ENCODE results near the gene P4HTM.
A peak's percentile ranks its signal among the peaks of the same experiment; 100 is the strongest.

P4HTM gene

GRCh38 chr3:49025793-49026520, 35.9 kb downstream of the P4HTM start:
- DNase-seq: no peak

GRCh38 chr3:49026536-49026935, 36.5 kb downstream of the P4HTM start:
- DNase-seq: no peak

- DNase-seq: no peak
These were observed 37.6 kb downstream of the P4HTM start for GRCh38 chr3:49027634-49028033.

- no peak for DNase-seq
These were observed 38.2 kb downstream of the P4HTM start for GRCh38 chr3:49028298-49028672.

DNA sequence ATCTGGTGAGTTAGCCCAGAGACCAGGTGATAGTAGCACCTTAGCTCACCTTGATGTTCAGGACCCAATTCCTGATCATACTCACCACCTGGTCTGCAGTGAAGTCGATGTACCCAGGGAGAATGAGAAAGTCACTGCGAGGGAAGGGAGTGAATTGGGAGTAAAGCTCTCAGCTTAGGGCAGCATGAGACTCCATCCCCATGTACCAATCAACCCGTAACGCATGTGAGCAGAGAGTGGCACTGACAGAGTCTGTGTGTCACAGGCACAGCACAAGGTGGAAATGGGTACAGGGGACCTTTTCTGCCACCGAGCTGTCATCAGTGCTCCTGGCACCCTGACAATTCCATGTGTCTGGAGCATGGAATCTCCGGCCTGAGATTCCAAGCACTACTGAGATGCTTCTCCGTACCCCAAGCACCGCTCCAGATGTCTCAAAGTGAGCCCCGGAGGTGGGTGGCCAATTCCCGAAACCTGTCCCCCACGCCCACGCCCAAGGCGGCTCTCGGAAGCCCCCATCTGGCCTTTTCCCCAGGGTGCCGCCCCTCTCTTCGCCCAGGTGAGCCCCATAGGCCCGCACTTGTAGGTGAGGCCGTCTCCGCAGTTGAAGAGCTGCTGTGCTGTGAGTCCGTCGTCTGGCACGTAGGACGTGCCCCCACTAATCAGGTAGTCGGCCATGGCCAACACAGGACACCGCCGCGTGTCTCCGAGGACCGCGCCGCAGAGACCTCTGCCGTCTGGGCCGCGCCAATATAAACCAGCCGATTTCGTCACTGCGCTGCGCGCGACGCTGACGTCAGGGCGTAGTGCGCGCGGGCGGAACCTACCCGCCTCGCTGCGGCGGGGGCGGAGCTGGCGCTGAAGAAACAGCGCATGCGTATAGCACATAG, 38.9 kb downstream of the P4HTM start, which contains the start of gene IMPDH2:
IMPDH2 (minus strand) TSS at position 726 of the 890 bp plus-strand sequence; CDS start at position 678, 48 bp downstream.
- DNase-seq: peak; percentile 91

DNA sequence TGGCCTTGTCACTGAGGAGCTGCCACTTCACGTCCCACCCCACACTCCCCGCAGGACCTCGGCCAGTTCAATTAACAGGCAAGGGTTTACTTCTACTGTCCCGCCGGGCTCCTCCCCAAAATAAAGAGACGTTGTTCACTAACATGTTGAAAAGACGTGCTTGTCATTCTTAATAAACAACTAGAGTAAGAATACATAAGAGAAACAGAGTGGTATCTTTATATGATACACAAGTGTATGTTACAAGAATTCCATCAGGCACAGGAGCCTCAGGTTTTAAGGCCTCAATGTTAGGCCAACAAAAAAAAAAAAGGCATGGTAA, 39.5 kb downstream of the P4HTM start:
- DNase-seq: no peak

- DNase-seq: no peak
These were observed 40.3 kb downstream of the P4HTM start for GRCh38 chr3:49030321-49030720.

- no peak for DNase-seq
These were observed 42.7 kb downstream of the P4HTM start for GRCh38 chr3:49032646-49033304.

DNA sequence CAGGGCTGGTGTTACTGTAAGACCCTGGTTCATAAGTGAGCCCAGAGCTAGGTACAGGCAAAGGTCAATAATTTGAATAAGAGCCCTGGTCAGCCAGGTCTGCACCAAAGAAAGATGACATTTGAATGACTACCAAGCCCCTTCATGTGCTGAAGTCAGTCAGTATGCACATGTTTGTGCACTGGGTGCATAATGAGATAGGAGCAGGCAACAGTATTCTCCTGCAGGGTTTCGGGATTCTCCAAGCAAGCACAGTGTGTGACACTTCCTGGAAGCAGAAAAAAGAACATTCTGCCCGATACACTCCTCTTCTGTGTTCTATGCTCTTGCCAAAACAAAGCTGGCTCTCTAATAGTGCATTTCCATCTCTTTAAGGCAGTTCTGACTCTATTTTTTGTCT, 44.6 kb downstream of the P4HTM start:
- no peak for DNase-seq

DNA sequence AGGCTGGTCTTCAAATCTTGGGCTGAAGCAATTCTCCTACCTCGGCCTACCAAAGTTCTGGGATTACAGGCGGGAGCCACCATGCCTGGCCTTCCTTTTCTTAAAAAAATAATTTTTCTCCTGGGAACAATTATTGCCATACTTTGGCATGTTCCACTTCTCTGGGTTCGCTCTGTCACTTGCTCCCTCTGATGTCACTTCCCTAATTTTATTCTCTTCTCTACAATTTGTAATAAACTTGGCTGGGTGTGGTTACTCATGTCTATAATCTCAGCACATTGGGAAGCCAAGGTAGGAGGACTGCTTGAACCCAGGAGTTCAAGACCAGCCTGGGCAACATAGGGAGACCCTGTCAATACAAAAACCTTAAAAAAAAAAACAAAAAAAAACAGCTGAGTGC, 45.2 kb downstream of the P4HTM start:
- DNase-seq: no peak

GRCh38 chr3:49053543-49053942, 63.5 kb downstream of the P4HTM start:
- no peak for DNase-seq

DNA sequence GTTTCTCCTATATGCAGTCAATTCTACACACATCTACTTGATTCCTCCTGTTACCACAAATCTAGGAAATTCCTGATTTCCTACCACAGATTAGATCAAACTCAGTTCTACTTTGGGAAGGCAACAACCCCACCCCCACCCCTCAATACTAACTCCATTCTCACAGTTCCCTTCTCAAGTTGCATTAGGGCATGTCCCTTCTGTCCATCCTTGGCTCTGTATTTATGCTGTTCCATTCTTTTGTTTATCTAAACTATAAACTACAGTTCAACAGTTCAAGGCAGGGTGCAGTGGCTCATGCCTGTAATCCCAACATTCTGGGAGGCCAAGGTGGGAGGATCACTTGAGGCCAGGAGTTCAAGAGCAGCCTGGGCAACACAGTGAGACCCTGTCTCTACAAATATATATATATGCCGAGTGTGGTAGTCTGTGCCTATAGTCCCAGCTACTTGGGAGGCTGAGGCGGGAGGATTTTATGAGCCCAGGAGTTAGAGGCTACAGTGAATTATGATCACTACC, 64.4 kb downstream of the P4HTM start:
- DNase-seq: no peak

All from activated CD4-positive, alpha-beta T cell treated with anti-CD3 and anti-CD28 coated beads for 1 hour (primary cell).